OCI-LY1 (cell line): ENCODE measurements around the gene ARL15.
A peak's percentile ranks its signal among the peaks of the same experiment; 100 is the strongest.

Source experiments
- H2AFZ ChIP-seq: fragments of 200-600 bp; sonication (generic), shearing (Covaris generic); 2 replicates; pipeline ENCODE4 v1.6.0; 2014; ENCODE audit warnings: antibody characterized with exemption, mild to moderate bottlenecking, low read length
- H3F3A ChIP-seq: fragments of 200-600 bp; sonication (generic), shearing (Covaris generic); 2 replicates; pipeline ENCODE4 v1.6.0; 2014; ENCODE audit warnings: mild to moderate bottlenecking, antibody characterized with exemption, low read length, moderate library complexity; ENCODE audit not compliant: insufficient read depth
- H3K27ac ChIP-seq: fragments of 200-600 bp; sonication (generic); 2 replicates; pipeline ENCODE4 v1.5.1; 2014; ENCODE audit warnings: low read length, mixed run types, mild to moderate bottlenecking, low read depth; ENCODE audit not compliant: poor library complexity, severe bottlenecking
- H3K27me3 ChIP-seq: fragments of 200-600 bp; sonication (generic); 2 replicates; pipeline ENCODE4 v1.6.0; 2014; ENCODE audit warnings: antibody characterized with exemption, mild to moderate bottlenecking, low read length, moderate library complexity; ENCODE audit not compliant: insufficient read depth
- H3K36me3 ChIP-seq: fragments of 200-600 bp; sonication (generic); 2 replicates; pipeline ENCODE4 v1.6.1; 2014; ENCODE audit warnings: mild to moderate bottlenecking, antibody characterized with exemption, low read length, moderate library complexity, mixed read lengths; ENCODE audit not compliant: insufficient read depth
- H3K4me1 ChIP-seq: fragments of 200-600 bp; sonication (generic); 2 replicates; pipeline ENCODE4 v1.5.1; 2014; ENCODE audit warnings: mild to moderate bottlenecking, low read length, moderate library complexity; ENCODE audit not compliant: insufficient read depth, severe bottlenecking
- H3K4me2 ChIP-seq: fragments of 200-600 bp; sonication (generic), shearing (Covaris generic); 2 replicates; pipeline ENCODE4 v1.6.1; 2014; ENCODE audit warnings: low read length
- H3K4me3 ChIP-seq: fragments of 200-600 bp; sonication (generic); 2 replicates; pipeline ENCODE4 v1.5.1; 2014; ENCODE audit warnings: low read length, low read depth, mild to moderate bottlenecking, mixed read lengths; ENCODE audit not compliant: poor library complexity, severe bottlenecking
- H3K79me2 ChIP-seq: fragments of 200-600 bp; shearing (Covaris generic); 2 replicates; pipeline ENCODE4 v1.6.1; 2016; ENCODE audit warnings: mixed run types, low read length, mixed read lengths; ENCODE audit not compliant: insufficient read depth
- H3K9ac ChIP-seq: fragments of 200-600 bp; sonication (generic), shearing (Covaris generic); 2 replicates; pipeline ENCODE4 v1.6.1; 2014; ENCODE audit warnings: mild to moderate bottlenecking, low read length, mixed read lengths
- H3K9me2 ChIP-seq: fragments of 200-600 bp; sonication (generic), shearing (Covaris generic); 2 replicates; pipeline ENCODE4 v1.6.1; 2014; ENCODE audit warnings: low read depth, mild to moderate bottlenecking, low read length, mixed read lengths
- H3K9me3 ChIP-seq: fragments of 200-600 bp; shearing (Covaris generic); 2 replicates; pipeline ENCODE4 v1.6.1; 2014; ENCODE audit warnings: low read length, mixed read lengths
- H4K20me1 ChIP-seq: fragments of 200-600 bp; sonication (generic), shearing (Covaris generic); 2 replicates; pipeline ENCODE4 v1.6.0; 2016; ENCODE audit warnings: mild to moderate bottlenecking, low read length; ENCODE audit not compliant: insufficient read depth
- CTCF ChIP-seq: fragments of 200-600 bp; sonication (generic), shearing (Covaris generic); IDR thresholded peaks from 2 replicates; pipeline ENCODE4 v1.5.1; 2017; ENCODE audit warnings: mild to moderate bottlenecking, antibody characterized with exemption, low read length, moderate library complexity, mixed read lengths
- EZH2 ChIP-seq: fragments of 200-600 bp; sonication (generic), shearing (Covaris generic); IDR thresholded peaks from 2 replicates; pipeline ENCODE4 v1.8.0; 2017; ENCODE audit warnings: borderline replicate concordance, mixed run types, mild to moderate bottlenecking, antibody characterized with exemption, low read length, moderate library complexity, mixed read lengths

The ARL15 gene

GRCh38 chr5:54259090-54259489 lies 51.3 kb downstream of the ARL15 start:
- Histone ChIP-seq H3K4me3 (no peak overlapping the region), H3K9me3 (no peaks in the 10 kb centered on the region), H3K79me2 (no peaks in the 10 kb centered on the region), H3K4me2 (no peak overlapping the region), H3K27ac (no peak overlapping the region), H3K9me2 (no peaks in the 10 kb centered on the region), H2AFZ (no peak overlapping the region), H3K4me1 (no peaks in the 10 kb centered on the region), H3K9ac (no peak overlapping the region), H3K27me3 (no peaks in the 10 kb centered on the region), H4K20me1 (no peaks in the 10 kb centered on the region), H3F3A (no peaks in the 10 kb centered on the region), H3K36me3 (no peaks in the 10 kb centered on the region)
- TF ChIP-seq EZH2 (no peak), CTCF (no peak)

GRCh38 chr5:54257366-54258118 lies 52.8 kb downstream of the ARL15 start:
- no peak overlapping the region for H3K4me2 ChIP-seq
- no peak overlapping the region for H3K27ac ChIP-seq
- no peaks in the 10 kb centered on the region for H3K79me2 ChIP-seq
- H3K9me3 ChIP-seq: no peaks in the 10 kb centered on the region
- no peaks in the 10 kb centered on the region for H3K4me1 ChIP-seq
- H3K36me3 ChIP-seq: no peaks in the 10 kb centered on the region
- TF ChIP-seq CTCF (no peak), EZH2 (no peak)
- H4K20me1 ChIP-seq: no peaks in the 10 kb centered on the region
- H3K4me3 ChIP-seq: no peak overlapping the region
- no peaks in the 10 kb centered on the region for H3K27me3 ChIP-seq
- H2AFZ ChIP-seq: no peak overlapping the region
- no peak overlapping the region for H3K9ac ChIP-seq
- no peaks in the 10 kb centered on the region for H3K9me2 ChIP-seq
- H3F3A ChIP-seq: no peaks in the 10 kb centered on the region

- no peaks in the 10 kb centered on the region for H3K27me3 ChIP-seq
- H3K4me1 ChIP-seq: no peaks in the 10 kb centered on the region
- H3K9ac ChIP-seq: no peak overlapping the region
- H3K9me3 ChIP-seq: no peaks in the 10 kb centered on the region
- no peaks in the 10 kb centered on the region for H3K79me2 ChIP-seq
- H4K20me1 ChIP-seq: no peaks in the 10 kb centered on the region
- no peak overlapping the region for H3K4me3 ChIP-seq
- no peaks in the 10 kb centered on the region for H3K9me2 ChIP-seq
- no peak for TF ChIP-seq EZH2
- TF ChIP-seq CTCF: peak; percentile 36; the same call in 1 of the 2 replicates
- H3K36me3 ChIP-seq: no peaks in the 10 kb centered on the region
- H3K4me2 ChIP-seq: no peak overlapping the region
- no peaks in the 10 kb centered on the region for H3F3A ChIP-seq
- no peak overlapping the region for H2AFZ ChIP-seq
- H3K27ac ChIP-seq: no peak overlapping the region
These were observed 55.7 kb downstream of the ARL15 start for GRCh38 chr5:54254482-54255198.
